IgD-negative memory B cell (primary cell): ENCODE measurements around the gene PTPN7. TPM values are rescaled to one million over a fixed set of nuclear protein-coding genes. Genes with fewer than 3 reads are reported as not detected.

Experiments used
- H3K27ac Mint-ChIP-seq, 3 donors: one replicate each; pipeline ENCODE4 v1.8.0; 2020 to 2022; ENCODE audit warnings: mild to moderate bottlenecking in 3 of 3, mixed read lengths in 3 of 3, moderate library complexity in 1 of 3
- H3K27me3 Mint-ChIP-seq: one replicate; pipeline ENCODE4 v1.8.0; 2021; ENCODE audit warnings: mixed read lengths
- H3K36me3 Mint-ChIP-seq: one replicate; pipeline ENCODE4 v1.8.0; 2020; ENCODE audit warnings: mild to moderate bottlenecking, mixed read lengths
- H3K4me1 Mint-ChIP-seq, 3 donors: one replicate each; pipeline ENCODE4 v1.8.0; 2020 to 2022; ENCODE audit warnings: mixed read lengths in 3 of 3, mild to moderate bottlenecking in 1 of 3
- H3K4me3 Mint-ChIP-seq, 4 donors: one replicate each; pipeline ENCODE4 v1.8.0; 2020 to 2022; ENCODE audit warnings: mild to moderate bottlenecking in 4 of 4, mixed read lengths in 4 of 4, moderate library complexity in 3 of 4
- H3K9me3 Mint-ChIP-seq, 3 donors: one replicate each; pipeline ENCODE4 v1.8.0; 2020 to 2021; ENCODE audit warnings: mixed read lengths in 3 of 3, mild to moderate bottlenecking in 1 of 3
- polyA plus RNA-seq: library from polyadenylated mRNA; unstranded; fragments of 300-500 nt; fragmentation: Illumina TruSeq; gene quantifications from one replicate; pipeline ENCODE4 v1.2.3, GENCODE V29; 2021

The PTPN7 gene
- polyA plus RNA-seq, 1 donor from 2014 or later: 18.7 TPM

DNA sequence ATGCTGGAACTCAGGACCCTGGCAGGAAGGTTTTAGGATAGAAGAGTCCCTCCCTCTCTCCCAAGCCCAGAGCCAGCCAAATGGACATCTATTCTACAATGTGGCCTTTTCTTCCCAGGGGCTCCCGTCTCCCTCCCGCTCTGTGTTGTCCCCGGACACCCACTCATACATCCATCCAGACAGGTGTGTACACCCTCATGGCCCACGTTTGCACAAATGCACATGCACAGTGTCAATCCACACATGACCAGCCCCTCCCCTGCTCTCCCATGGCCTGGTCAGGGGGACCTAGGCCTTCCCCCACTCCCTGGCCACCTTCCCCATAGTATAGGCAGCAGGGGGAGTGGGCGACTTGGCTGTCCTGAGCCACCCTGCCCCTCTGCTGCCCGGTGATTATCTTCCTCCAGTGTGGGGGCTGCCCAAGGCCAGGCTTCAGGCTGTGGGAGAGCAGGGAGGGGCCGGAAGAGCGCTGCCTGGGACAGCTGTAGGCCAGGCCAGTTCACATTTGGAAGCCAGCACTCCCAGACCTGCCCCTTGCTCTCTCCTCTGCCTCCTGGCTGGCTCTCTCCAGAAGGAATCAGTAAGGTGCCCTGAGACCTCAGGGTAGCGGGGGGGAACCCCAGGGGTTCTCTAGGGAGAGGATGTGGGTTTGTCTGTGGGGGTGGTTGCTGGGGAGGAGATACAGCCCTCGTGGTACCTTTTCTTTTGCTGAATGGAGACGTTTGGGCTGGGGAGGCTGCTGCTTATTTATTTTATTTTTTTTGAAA is 4.1 kb upstream of the PTPN7 start:
- Mint-ChIP-seq H3K27me3 (peaks cover 1% of the 10 kb centered on the region), H3K4me3 (peak overlapping the region; percentile 24 to 85 (median 58)), H3K9me3 (no peaks in the 10 kb centered on the region), H3K36me3 (no peaks in the 10 kb centered on the region), H3K27ac (peak overlapping the region; percentile 23 to 95 (median 66)), H3K4me1 (peaks cover 37 to 51% (median 42%) of the 10 kb centered on the region in 3 donors)

DNA sequence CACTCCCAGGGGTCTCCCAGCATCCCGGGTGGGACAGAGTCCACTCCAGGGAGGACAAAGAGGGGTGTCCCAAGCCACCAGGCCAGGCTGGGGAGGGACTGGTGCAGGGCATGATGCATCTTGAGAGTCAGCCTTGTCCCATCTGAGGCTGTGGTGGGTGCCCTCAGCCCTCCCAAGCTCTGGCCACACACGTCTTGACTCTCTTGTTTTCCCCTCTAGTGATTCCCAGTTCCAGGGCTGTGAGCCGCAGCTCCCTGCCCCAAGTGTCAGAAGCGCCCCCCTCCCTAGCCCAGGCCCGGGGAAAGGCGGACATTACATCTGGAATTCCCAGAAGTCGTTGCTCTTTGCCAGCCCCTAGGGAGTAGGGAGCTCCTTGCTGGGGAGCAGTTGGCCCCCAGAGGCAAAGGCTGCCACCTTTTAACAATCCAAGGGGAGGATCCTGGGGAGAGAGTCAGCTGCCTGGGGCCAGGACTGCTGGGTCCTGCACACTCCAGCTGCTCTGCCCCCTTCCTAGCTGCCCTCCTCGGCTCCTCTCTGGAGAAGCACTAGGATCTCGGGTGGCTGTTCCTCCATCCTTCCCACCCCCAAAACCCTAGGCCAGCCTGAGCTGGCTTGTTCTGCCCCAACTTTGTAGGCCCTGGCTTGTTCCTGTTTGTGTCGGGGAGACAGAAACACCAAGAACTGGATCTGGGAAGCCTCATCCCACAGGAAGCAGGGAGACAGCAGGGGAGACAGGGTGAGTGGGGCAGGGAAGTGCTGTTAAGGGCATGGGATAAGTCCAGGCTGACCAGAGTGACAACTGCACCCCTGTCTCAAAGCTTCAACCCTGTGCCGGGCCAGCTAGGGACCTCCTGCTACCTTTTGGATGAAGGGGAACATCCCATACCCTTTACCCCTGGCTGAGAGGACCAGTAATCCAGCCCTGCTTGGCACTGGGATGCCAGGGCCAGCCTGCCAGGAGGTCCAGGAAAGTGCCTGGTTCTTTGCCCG is 3.2 kb upstream of the PTPN7 start:
- peak overlapping the region in 2 of 3 donors; percentile 95 to 99 for H3K27ac Mint-ChIP-seq

DNA sequence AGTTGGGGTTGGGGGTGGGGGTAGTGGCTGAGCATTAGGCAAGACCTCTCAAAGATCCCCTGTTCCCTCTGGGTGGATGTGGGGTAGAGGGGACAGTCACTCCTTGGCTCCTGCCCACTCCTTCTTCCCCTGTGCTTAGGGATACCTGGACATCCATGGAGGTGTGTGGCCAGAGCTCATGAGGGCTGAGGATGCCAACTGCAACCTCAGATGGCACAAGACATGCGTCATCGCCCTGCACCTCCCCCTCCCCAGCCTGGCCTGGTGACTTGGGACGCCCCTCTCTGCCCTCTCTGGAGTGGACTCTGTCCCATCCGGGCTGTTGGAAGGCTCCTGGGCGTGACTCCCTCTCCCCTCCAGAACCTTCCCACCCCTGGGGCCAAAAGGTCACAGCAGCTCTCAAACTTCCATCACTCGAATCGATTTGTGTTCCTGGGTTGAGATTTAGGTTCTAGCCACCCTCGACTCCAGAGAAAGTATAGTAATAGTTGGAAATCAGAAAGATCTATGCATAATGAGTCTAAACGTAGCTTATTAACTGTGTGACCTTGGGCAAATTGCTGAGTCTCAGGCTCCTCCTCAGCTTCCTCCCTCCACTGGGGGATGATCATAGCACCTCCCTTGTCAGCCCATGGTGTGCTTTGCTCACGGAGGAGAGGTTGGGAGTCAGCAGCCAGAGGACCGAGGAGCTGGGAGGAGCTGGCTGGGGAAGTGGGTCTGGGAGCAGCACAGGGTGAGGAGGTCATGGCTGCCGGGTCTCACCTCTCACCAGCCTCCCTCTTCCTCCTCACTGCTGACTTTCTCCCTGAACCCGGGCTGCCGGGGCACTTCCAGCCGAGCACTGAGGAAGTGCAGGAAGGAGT is 2.2 kb upstream of the PTPN7 start:
- no peaks in the 10 kb centered on the region for H3K36me3 Mint-ChIP-seq
- peak overlapping the region in 2 of 3 donors; percentile 76 to 99 for H3K27ac Mint-ChIP-seq
- H3K9me3 Mint-ChIP-seq: no peaks in the 10 kb centered on the region
- peaks cover 1% of the 10 kb centered on the region for H3K27me3 Mint-ChIP-seq
- H3K4me1 Mint-ChIP-seq: peaks cover 47 to 60% (median 48%) of the 10 kb centered on the region in 3 donors
- H3K4me3 Mint-ChIP-seq: peak overlapping the region in 3 of 4 donors; percentile 92 to 96 (median 92)

More for the DNA sequence above, 3.2 kb upstream of the PTPN7 start:
- Mint-ChIP-seq H3K4me3 (peak overlapping the region in 3 of 4 donors; percentile 24 to 92 (median 81)), H3K4me1 (peaks cover 46 to 60% (median 48%) of the 10 kb centered on the region in 3 donors), H3K9me3 (no peaks in the 10 kb centered on the region), H3K27me3 (peaks cover 1% of the 10 kb centered on the region), H3K36me3 (no peaks in the 10 kb centered on the region)

DNA sequence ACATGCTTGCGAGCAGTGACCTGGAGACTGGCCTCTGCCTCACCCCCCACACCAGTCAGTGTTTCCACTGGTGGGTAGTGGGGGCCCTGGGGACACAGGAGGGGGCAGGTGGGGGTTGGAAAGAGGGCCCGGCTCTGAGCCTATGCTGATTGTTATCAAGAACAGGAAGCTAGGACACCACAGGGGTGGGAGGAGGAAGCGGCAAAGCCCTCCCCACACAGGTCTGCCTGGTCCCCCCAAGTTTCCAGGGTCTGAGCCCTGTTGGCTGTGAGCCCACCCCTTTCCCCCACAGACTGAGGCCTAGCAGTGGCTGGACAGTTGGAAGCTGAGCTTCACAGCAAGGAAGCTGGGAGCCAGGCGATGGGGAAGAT is 1.6 kb upstream of the PTPN7 start:
- H3K27ac Mint-ChIP-seq: peak overlapping the region in 1 of 3 donors; percentile 99
- no peaks in the 10 kb centered on the region for H3K9me3 Mint-ChIP-seq
- H3K36me3 Mint-ChIP-seq: no peaks in the 10 kb centered on the region
- peaks cover 47 to 60% (median 48%) of the 10 kb centered on the region in 3 donors for H3K4me1 Mint-ChIP-seq
- H3K4me3 Mint-ChIP-seq: peak overlapping the region in 3 of 4 donors; percentile 92 to 96 (median 92)
- peaks cover 1% of the 10 kb centered on the region for H3K27me3 Mint-ChIP-seq

DNA sequence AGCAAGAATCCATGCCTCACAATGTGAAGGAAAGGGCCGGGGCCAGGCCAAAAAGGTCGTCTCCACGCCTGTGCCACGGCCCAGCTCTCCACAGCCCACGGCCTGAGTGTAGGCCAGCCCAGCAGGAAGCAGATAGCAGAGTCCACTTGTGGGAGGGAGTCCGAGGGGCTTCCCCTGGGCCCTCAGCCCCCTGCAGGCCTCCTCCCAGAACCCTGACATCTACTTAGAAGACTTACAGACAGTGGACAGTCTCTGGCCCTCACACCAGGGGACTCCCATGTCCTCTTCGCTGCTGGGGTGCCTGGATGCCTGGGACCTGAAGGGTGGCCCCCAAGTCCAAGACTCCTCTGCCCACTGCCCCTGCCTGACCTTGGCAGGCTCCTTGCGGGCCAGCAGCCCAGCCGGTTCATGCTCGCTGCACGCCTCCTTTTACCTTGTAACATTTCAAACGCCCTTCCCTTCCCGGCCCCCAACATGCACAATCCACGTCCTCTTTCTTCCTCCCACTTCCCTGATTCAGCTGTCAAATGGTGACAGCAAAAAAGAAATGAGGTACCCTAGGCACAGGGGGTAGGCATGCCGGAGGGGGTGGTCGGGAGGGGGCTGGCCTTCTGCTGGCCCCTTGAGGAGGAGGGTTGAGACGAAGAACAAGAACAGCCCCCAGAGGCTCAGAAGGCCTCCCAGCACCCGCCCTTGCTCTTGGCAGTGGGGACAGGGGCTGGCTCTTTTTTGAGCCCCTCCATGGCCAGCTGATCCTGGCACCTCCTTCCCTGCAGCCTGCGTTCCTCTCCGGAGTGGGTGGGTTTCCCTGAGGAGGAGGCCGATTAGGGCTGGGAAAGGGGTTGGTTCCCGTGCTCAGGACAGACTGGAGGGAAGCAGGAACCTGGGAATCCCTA is 997 bp upstream of the PTPN7 start:
- H3K4me3 Mint-ChIP-seq: peak overlapping the region; percentile 87 to 96 (median 94)
- H3K9me3 Mint-ChIP-seq: no peaks in the 10 kb centered on the region
- H3K27me3 Mint-ChIP-seq: peaks cover 1% of the 10 kb centered on the region
- H3K27ac Mint-ChIP-seq: peak overlapping the region in 2 of 3 donors; percentile 96 to 99
- no peaks in the 10 kb centered on the region for H3K36me3 Mint-ChIP-seq
- H3K4me1 Mint-ChIP-seq: peaks cover 47 to 61% (median 48%) of the 10 kb centered on the region in 3 donors

DNA sequence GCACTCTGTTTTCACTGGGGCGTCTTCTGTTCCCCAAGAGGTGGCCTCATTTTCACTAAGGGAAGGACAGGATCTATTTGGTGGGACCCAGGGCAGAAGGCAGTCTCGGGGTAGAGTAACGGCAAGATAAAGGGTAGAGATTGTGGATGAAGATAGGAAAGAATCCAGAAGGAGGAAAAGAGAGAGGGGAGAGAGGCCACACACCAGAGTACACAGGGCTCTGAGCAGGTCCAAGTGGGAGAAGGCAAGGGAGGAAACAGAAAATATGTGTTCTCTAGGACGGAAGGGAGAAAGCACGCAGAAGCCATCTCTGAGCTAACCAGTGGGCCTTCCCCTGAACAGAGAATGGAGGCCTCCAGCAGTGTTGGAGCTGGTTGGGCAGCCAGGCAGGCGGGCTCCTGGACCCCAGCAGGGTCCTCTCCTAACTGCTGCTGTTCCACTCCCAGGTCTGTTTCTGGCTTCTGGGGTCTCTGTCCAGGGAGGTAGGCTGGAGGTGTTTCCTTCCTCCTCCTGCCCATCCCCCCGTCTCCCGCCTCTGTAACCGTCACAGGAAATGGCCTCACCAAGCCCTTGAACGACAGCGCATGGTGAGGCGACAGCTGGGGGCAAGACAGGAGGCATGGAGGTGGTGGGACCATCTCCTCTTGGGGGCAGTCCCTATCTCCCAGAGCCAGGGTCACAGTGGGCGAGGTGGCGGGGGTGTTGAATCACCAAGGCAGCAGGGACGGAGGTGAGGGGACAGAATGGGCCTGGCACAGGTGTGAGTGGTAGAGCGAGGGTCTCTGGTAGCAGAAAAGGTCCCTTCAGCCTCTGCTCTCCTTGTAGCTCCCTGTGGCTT is 649 bp downstream of the PTPN7 start:
- H3K9me3 Mint-ChIP-seq: no peaks in the 10 kb centered on the region
- H3K27me3 Mint-ChIP-seq: peaks cover 1% of the 10 kb centered on the region
- peak overlapping the region; percentile 92 to 99 (median 96) for H3K27ac Mint-ChIP-seq
- H3K4me1 Mint-ChIP-seq: peaks cover 51 to 65% (median 52%) of the 10 kb centered on the region in 3 donors
- peak overlapping the region; percentile 87 to 96 (median 94) for H3K4me3 Mint-ChIP-seq
- H3K36me3 Mint-ChIP-seq: no peaks in the 10 kb centered on the region

DNA sequence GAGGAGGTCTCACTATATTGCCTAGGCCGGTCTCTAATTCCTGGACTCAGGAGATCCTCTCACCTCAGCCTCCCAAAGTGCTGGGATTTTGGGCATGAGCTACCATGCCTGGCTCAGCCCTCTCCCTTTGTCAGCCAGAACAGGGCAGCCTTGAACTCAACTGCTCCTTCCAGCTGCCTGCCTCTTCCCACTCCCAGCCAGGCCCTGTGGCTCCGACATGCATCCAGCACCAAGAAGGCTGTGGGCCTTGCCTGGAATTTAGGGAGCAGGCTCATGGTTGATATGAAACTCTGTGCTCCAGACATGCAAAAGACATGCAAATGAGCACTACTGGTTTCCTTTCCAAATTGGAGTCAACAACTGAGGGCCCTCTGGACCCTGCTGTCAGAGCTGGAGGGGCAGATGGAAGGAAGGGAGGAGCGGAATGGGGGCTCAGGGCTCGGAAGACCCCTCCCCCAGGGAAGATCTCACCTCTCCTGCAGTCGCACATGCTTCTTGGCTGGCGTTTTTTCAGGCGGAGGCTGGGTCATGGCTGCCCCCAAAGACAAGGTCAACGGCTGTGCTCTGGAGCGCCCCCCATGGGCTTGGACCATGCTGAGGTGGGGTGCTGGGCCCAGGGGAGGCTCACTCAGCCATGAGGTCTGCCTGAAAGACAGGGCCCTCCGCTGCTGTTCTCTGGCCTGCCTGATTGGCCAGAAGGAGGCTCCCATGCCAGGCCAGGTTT is 1.4 kb downstream of the PTPN7 start:
- Mint-ChIP-seq H3K9me3 (no peaks in the 10 kb centered on the region), H3K4me3 (peak overlapping the region; percentile 87 to 96 (median 94)), H3K4me1 (peaks cover 44 to 59% (median 47%) of the 10 kb centered on the region in 3 donors), H3K27me3 (no peaks in the 10 kb centered on the region), H3K36me3 (no peaks in the 10 kb centered on the region), H3K27ac (peak overlapping the region; percentile 81 to 99 (median 96))

DNA sequence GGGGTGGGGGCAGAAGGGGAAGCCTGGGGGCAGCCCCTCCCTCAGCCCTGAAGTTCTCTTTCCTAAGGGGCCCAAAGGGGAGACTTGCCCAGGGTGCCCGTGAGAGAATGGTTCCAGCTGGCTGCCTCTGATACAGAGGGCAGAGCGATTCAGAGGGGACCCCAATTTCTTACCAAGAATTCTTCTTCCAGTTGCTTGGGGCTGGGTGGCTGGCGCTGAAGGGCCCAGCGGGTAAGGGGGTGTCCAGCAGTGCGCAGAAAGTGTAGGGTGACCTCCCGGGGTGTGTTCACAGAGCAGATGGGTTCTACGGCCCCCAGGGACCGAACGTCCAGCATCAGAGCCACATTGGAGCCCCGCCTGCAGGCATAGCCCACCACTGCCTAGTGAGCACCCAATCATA is 2.5 kb downstream of the PTPN7 start:
- peak overlapping the region in 2 of 3 donors; percentile 96 to 99 for H3K27ac Mint-ChIP-seq
- H3K36me3 Mint-ChIP-seq: peaks cover 2% of the 10 kb centered on the region
- no peaks in the 10 kb centered on the region for H3K27me3 Mint-ChIP-seq
- H3K4me3 Mint-ChIP-seq: peak overlapping the region in 2 of 4 donors; percentile 37 to 92
- H3K9me3 Mint-ChIP-seq: no peaks in the 10 kb centered on the region
- H3K4me1 Mint-ChIP-seq: peaks cover 41 to 53% (median 41%) of the 10 kb centered on the region in 3 donors

DNA sequence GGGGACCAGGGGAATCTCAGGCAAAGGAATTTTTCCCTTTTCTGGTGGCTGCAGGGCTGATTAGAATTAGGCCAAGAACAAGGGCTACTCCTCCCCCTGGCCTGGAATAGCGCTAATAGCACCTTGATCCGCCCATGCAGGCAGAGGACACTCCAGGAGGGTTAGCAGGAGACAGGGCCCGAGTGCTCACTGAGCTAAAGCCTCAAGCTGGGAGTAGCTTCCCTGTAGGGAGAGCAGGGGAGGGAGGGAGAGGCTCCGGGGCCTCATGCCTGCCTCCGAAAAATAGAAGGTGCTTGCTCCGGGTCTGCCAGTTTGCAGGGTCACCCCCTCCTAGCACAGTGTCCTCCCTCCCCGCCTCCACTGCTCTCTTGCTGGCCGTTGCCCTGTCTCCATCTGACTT is 3.8 kb downstream of the PTPN7 start:
- H3K4me3 Mint-ChIP-seq: peak overlapping the region in 1 of 4 donors; percentile 60
- no peaks in the 10 kb centered on the region for H3K27me3 Mint-ChIP-seq
- H3K9me3 Mint-ChIP-seq: no peaks in the 10 kb centered on the region
- peaks cover 4% of the 10 kb centered on the region for H3K36me3 Mint-ChIP-seq
- H3K27ac Mint-ChIP-seq: peak overlapping the region in 1 of 3 donors; percentile 80
- H3K4me1 Mint-ChIP-seq: peaks cover 31 to 43% (median 32%) of the 10 kb centered on the region in 3 donors

DNA sequence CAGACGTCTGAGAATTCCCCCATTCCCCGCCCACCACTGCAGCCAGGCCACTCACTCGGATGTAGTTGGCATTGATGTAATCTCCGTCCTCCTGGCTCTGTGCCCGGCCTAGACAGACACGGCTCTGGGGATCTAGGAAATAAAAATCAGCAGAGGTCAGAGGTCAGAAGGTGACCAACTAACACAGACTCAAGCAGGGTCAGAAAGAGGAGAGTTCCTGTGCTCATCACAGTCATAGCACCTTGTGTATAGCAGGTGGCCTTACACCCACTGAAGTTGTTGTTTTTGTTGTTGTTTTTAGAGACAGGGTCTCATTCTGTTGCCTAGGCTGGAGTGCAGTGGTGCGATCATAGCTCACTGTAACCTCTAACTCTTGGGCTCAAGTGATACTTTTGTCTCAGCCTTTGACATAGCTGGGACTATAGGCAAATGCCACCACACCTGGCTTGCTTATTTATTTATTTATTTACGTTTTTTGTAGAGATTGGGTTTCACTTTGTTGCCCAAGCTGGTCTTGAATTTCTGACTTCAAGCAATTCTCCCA is 4.9 kb downstream of the PTPN7 start:
- H3K36me3 Mint-ChIP-seq: peaks cover 4% of the 10 kb centered on the region
- H3K4me3 Mint-ChIP-seq: peak overlapping the region in 1 of 4 donors; percentile 60
- H3K9me3 Mint-ChIP-seq: no peaks in the 10 kb centered on the region
- H3K4me1 Mint-ChIP-seq: peaks cover 21 to 34% (median 23%) of the 10 kb centered on the region in 3 donors
- peak overlapping the region in 1 of 3 donors; percentile 18 for H3K27ac Mint-ChIP-seq
- no peaks in the 10 kb centered on the region for H3K27me3 Mint-ChIP-seq

DNA sequence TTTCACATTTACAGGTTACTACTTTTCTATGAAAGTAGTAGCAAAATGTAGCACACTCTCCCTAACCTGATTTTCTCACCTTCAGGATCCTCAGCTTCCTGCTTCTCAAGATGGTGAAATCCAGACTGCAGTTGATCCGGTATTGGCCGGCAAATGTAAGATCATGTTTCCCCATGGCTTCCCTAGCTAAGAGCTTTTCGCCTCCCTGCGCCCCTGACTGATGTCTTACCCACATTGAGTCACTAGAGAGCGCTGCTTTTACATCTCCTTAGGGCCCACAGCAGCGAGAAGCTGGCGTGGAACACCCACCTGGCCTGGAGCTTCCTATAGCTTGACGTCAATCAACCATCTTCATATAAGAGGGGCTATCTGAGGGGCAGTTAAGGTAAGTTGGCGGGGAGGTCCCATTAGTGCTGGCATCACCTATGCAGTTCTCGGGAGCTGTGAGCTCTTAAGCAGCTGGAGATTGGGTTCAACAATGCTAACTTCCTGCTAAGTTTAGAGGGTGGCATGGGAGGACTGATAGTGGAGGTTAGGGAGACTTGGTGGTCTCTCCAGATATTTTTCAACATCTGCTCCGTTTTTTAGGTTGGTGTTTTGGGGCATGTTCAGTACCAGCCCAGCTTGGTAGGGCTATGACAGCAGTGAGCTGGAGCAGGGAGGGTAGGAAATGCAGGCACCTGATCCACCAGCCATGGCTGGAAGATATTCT is 5.5 kb downstream of the PTPN7 start:
- no peaks in the 10 kb centered on the region for H3K9me3 Mint-ChIP-seq
- H3K4me1 Mint-ChIP-seq: peaks cover 19 to 27% (median 20%) of the 10 kb centered on the region in 3 donors
- H3K36me3 Mint-ChIP-seq: peaks cover 4% of the 10 kb centered on the region
- no peaks in the 10 kb centered on the region for H3K27me3 Mint-ChIP-seq
- peak overlapping the region in 1 of 4 donors; percentile 27 for H3K4me3 Mint-ChIP-seq
- peak overlapping the region; percentile 18 to 34 (median 20) for H3K27ac Mint-ChIP-seq
